GM18907 (cell line): ENCODE data around the gene PIK3AP1.
"Not testable (repeated sequence)": the region's sequence is repeated elsewhere in the genome, so short reads cannot be mapped to it uniquely, and the experiment has no call there.

Experiments used
- ATAC-seq: cut with Tn5 transposase; IDR thresholded peaks from one replicate; pipeline ENCODE4 v1.9.1; 2021; ENCODE audit warnings: mild to moderate bottlenecking, moderate library complexity; ENCODE audit not compliant: unreplicated experiment

The PIK3AP1 gene

DNA sequence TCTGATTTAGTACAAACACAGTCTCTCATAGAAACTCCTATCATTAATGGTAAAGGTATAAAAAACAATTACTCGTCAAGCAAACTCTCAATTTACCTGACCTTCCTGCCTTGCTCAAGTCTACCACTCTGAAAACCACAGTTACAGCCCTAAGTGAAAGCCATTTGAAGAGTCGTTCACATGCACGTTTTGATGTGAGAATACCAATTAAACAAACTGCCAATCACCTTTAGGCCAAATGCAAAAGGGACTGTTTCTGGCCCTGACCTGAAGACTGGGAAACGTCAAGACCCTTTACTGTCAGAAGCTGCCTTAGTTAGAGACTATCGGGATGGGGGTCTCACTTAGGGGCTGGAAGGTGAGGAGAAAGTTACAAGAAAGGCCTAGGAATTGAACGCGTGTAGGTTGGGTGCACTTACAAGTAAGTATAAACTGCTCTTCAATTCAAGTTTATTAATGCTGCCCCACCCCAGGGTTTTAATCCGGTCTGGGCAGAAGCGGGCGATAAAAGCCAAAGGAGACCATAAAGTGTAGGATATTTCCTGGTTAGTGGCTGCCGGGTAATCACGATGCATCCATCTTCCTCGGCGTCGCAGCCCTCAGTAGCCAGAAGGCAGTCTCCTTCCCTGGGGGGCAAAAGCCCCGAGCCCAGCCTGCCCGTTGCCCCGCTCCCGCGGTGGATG, 134.4 kb downstream of the PIK3AP1 start:
- no peak for ATAC-seq

DNA sequence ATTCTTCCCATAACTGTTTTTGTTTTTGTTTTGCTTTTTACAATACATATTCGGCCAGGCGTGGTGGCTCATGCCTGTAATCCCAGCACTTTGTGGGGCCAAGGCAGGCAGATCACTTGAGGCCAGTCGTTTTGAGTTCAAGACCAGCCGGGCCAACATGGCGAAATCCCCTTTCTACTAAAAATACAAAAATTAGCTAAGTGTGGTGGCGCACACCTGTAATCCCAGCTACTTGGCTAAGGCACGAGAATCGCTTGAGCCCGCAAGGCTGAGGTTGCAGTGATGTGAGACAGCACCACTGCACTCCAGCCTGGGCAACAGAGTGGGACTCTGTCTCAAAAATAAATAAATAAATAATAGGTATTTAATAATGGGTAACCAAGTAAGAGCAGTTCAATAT, 135.8 kb downstream of the PIK3AP1 start:
- ATAC-seq = no peak

DNA sequence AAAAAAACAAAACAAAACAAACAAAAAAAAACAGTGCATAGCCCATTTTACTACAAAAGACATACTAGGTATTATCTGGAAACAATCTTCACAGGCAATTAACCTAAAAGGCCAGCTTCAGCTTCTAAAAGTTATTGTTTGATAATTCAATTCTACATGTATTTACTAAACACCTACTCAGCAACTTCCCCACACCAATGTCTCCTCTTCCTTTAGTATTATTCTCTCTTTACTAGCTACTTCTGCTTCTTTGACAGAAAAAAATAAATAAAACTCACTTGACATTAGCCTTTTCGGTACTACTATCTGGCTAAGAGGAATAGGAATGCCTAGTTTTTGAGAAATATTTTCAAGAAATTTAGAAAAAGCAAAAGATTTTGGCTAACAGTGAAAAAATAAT, 136.3 kb downstream of the PIK3AP1 start:
- no peak for ATAC-seq

DNA sequence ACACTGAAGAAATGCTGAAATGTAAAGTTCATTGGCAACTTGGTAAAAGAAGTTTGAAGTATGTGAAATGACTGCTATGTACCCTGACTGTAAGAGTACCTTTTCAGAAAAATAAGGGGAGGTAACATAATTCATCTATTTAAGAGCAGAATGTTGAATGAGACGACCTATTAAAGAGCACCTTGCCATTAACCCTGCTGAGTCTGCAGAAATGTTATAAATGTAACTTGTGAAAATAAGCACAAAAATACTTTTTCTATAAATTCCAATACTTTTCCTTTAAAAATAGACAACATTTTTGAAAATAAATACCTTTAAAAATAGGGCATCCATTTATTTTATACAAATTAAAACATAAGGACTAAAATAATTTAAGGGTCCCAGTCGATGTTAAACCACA, 141.2 kb downstream of the PIK3AP1 start:
- ATAC-seq = no peak

DNA sequence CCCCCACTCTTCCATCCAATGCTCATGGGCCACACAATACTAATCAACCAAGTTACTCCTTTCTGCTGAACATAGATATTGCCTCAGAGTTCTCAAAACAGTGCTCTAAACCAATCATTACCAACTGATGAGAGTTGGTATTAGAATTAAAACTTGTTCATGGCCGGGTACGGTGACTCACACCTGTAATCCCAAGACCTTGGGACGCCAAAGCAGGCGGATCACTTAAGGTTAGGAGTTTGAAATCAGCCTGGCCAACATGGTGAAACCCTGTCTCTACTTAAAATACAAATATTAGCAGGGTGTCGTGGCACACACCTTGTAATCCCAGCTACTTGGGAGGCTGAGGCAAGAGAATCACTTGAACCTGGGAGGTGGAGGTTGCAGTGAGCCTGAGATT, 141.7 kb downstream of the PIK3AP1 start:
- no peak for ATAC-seq

DNA sequence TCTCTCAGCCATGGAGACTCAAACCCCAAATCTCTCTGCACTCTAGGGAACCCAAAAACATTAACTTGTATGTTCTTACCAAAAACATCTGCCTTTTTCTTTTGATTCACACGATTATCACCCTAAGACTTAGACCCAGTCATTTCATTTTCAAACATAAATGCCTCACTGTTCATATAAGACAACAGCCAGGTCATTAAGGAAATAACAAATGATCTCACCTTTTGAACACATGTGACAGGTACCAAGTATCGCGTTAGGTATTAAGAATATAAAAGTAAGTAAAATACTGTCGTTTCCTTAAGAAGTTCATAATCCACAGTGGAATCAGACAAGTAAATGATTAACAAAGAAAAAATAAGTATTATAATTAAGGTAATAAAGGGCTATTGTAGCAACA, 142.3 kb downstream of the PIK3AP1 start:
- ATAC-seq = no peak

DNA sequence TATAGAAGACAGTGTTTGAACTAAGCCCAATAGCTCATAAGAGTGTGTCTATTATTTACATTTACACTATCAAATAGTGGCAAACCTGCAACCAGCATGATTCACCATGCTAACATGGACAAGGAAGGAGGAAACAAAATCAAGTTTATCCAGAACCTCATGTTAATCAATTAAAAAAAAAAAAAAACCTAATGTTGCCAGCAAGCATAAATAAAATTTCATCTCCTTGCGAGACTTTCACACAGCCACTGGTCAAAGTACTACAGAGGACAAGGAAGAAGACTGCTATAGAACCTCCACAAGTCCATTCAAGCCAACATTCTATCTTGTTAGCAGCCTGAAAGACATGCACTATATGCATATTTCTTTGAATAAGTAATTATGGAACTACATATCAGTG, 143.2 kb downstream of the PIK3AP1 start:
- no peak for ATAC-seq

DNA sequence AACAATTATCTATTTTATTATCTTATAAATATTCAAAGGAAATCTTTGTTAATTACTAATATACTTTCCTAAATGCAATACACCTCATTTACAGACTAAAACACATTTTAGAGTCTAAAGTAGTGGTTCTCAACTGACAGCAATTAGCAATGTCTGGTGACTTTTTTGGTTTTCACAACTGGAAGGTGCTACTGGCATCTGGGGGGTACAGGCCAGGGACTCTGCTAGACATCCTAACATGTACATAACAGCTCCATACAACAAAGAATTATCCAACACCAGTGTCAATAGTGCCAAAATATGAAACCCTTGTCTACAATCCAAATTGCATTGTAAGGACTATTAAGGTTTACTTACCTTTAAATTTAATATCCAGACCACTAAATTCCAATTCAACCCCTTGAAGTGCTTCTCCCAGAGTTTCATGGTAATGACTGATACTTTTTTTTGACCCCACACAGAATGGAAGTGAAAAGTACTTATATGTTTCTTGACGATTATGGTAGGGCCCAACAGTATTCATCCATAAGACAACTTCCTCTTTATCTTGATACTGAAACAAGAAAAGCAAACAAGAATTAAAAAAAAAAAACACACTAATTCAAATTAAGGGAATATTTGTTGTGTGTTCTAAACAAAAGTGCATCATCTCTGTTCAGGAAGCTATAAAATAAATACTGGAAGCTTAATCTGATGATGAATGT, 143.9 kb downstream of the PIK3AP1 start:
- ATAC-seq = no peak

DNA sequence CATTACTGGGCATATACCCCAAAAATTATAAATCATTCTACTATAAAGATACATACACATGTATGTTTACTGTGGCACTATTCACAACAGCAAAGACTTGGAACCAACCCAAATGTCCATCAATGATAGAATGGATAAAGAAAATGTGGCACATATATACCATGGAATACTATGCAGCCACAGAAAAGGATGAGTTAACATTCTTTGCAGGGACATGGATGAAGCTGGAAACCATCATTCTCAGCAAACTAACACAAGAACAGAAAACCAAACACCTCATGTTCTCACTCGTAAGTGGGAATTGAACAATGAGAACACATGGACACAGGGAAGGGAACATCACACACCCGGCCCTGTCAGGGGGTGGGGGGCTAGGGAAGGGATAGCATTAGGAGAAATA, 145.8 kb downstream of the PIK3AP1 start:
- not testable (repeated sequence) for ATAC-seq

DNA sequence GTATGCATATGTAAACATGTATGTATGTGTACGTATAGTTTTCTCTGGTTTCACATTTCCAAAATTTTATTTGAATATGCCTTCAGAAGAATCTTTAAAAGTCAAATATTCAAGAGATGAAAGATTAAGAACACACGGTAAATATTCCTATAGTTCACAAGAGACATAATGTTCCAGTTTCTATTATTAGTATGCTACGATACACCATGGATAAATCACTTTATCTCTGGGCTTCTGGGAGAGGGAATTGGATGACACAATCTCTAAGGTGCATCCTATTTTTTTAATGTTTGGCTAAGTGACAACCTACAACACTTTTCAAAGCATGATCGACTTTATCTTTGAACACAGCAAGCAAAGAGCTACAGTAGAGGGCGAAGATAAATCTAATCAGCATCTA, 147.3 kb downstream of the PIK3AP1 start:
- ATAC-seq = no peak

DNA sequence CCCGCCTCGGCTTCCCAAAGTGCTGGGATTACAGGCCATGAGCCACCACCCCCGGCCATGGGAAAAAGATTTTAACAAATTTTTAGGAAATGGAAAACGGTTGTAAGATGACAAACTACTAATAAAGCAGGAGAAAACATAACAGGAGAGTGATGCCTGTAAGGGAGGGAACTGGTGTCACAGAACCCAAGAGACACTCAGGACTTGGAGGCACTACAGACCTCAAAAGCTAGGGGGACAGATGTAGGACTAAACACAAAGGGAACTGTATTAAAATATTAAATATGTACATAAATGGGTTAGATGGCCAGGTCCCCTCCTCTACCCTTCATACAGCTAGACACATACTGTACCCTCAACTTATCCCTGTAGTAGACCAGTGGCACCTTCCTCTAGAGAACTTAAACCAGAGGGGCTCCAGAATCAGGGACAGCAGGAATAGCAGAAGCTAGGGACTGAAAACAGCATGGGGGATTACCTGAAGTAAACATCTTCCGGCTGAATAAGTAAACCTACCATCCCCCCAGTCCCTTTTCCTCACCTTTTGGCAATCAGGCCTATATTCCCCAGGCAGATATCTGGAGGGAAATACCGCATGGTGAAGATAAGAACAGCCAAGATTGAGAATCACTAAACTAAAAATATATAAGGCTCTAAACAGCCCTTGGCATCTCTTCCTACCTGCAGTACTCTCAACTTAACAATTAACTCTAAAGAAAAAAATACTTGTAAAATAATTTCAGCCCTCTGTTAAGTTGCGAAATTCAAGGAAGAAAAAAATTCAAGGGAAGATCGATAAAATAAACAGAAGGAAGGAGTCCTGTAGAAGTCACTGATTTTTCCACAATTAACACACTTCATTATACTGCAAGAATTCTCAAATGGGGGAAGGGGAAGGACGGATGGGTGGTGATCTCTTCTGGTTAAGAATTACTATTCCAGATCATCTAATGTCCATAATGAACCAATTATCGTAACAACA, 149.0 kb downstream of the PIK3AP1 start:
- no peak for ATAC-seq

DNA sequence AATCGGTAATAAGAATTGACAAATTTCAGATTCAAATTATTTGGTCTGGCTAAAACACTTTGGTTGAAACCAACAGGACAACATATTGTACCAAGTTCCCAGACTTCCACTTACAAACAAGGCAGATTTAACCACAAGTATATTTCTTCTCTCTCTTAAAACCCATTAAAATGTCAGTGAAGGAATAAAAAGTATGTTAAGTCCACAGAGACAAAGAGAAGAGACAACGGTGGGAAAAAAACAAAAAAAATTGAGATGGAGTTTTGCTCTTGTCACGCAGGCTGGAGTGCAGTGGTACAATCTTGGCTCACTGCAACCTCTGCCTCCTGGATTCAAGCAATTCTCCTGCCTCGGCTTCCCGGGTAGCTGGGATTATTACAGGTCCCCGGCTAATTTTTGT, 149.8 kb downstream of the PIK3AP1 start:
- no peak for ATAC-seq

DNA sequence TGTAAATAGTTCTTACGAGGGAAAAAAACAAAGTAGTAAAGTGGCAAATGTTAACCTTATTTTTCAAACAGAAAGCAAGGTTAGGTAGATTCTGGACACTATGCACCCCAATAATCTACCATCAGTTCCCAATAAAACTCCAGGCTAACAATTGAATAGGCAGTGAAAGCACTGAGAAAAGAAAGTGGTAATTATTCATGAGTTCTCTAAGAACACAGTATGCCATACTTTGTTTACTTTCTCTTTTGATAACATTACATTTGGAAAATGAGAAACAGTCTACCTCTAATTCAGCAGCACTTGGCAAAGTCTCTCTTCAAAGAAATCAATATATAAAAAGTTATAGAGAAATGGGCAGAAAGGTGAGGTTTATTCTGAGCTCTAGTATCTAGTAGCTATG, 151.9 kb downstream of the PIK3AP1 start:
- no peak for ATAC-seq

DNA sequence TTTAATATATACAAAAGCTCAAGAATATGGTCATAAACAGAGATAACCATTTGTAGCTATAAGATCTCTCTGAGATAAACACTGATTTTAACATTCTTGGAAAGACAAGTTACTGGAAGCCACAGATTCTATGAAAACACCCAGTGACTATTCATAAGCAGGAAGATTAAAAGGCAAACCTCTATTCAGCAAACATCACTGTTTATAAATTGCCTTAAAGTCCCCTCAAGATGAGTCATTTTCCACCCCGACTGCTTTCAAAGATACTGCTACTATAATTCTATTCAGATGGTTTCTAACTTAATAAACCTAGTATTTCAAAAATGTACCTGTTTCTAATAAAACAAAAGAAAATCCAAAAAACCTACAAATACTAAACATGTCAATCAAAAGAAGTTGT, 154.5 kb downstream of the PIK3AP1 start:
- ATAC-seq = no peak

DNA sequence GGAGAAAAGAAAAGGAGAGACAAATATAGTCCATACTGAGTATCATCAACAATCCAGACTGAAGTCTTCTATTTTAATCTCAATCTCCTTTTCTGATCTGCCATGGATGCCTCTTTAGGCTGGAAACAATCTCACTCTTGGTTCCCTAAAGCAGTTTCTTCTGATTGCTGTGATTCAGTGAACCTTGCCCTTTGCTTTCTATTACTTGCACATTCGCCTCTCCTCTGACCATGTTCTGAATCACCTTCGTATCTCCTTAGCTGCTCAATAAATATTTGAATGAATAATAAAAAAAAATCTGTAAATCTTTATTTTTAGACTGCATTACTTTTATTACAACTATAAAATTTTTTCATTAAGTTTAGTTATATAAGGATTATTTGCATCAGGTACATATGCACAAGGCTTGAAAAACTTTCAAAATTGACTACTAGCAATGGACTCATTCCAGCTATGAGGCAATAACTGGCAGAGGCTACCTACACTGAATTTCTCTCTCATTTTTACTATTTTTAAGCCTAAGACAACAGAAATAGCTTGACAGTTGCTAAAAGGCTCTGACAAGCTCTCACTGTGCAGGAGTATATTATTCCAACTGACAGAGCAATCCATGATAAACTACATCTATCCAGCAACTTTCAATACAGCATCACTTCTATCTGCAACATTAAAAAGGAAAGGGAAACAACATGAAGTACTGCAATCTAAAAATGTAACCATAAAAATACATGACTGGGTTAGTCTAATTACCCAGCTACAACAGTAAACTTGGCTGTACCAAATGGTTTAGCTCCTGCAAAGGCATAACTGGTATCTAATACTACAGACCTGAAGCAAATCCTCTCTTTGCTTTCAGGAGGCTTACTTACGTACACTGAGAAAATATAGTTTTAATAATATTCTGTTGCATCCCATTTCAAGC, 159.1 kb downstream of the PIK3AP1 start:
- ATAC-seq = no peak

DNA sequence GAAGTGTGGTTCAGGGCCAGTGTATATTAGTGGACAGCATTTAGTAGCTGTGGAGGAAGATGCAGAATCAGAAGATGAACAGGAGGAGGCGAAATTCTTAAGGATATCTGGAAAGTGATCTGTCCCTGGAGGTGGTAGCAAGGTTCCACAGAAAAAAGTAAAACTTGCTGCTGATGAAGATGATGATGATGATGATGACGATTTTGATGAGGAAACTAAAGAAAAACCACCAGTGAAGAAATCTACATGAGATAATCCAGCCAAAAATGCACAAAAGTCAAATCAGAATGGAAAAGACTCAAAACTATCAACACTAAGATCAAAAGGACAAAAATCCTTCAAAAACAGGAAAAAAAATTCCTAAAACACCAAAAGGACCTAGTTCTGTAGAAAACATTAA, 159.8 kb downstream of the PIK3AP1 start:
- no peak for ATAC-seq

DNA sequence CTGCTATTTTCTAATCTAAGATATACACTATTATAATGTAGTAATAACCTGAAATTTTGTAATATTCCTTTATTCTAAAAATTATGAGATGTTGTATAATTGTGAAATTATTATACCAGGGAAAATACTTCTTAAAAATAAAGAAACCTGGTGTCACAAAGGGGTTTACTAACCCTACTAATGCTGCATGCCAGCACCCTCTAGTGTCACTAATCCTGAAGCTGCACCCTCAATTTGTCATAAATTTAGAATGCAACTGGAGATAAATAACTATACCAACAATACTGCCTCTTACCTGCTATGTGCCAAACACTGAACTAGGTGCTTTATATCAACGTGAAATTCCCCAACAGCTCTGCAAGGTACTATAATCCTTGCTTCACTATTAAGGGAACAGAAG, 164.3 kb downstream of the PIK3AP1 start:
- ATAC-seq = no peak

DNA sequence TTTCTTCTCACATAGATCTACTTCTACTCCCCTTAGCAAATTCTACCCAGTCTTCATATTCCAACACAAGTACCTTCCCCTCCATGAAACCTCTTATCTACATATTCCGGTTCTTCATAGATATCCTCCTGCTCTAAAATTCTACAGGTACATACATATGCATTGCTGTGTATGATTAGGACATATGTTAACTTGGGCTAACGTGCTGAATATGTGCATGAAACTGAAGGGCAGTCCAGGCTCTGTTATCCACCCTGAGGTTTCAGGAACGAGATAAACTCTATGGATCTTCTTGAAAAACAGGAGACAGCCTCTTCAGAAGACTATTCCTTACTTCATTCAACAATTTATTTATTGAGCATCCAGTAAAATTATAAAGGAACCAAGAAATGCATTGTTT, 165.0 kb downstream of the PIK3AP1 start:
- no peak for ATAC-seq

DNA sequence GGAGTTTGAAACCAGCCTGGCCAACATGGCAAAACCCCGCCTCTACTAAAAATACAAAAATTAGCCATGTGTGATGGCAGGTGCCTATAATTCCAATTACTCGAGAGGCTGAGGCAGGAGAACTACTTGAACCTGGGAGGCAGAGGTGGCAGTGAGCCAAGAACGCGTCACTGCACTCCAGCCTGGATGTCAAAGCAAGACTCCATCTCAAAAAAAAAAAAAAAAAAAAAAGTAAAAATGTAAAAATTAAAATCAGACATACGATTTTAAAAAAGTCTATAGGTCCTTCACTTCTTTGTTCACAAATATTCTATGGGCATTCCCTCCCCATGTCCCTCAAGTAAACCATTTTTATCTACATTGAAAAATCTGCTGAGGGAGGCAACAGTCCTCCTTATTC, 171.7 kb downstream of the PIK3AP1 start:
- no peak for ATAC-seq

DNA sequence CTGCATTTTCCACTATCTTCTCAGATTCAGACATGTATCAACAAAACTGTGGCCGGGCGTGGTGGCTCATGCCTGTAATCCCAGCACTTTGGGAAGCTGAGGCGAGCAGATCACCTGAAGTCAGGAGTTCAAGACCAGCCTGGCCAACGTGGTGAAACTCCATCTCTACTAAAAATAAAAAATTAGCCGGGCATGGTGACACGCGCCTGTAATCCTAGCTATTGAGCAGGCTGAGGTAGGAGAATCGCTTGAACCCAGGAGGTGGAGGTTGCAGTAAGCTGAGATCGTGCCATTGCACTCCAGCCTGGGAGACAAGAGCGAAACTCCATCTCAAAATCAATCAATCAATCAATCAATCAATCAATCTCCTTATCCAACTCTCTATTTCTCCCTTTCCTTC, 174.8 kb downstream of the PIK3AP1 start:
- ATAC-seq = not testable (repeated sequence)
